HL-60 (cell line): ENCODE measurements around the gene TOR1A.
A peak's percentile ranks its signal among the peaks of the same experiment; 100 is the strongest.

Experiments used
- DNase-seq, 2 experiments: peaks; one replicate each; pipeline ENCODE4 v3.0.0-alpha.2; 2010 to 2020; ENCODE audit warnings: low read depth in 1 of 2, low spot score in 1 of 2
- H3K27ac ChIP-seq: fragments of 250-450 bp; sonication (Bioruptor Pico); replicated peaks from 2 replicates; pipeline ENCODE4 v1.5.1; 2020; ENCODE audit warnings: mild to moderate bottlenecking, moderate library complexity
- H3K27me3 ChIP-seq: fragments of 250-450 bp; sonication (Bioruptor Pico); 2 replicates; pipeline ENCODE4 v1.5.1; 2021; ENCODE audit warnings: mild to moderate bottlenecking, moderate library complexity; ENCODE audit not compliant: insufficient read depth, poor library complexity, severe bottlenecking
- H3K4me3 ChIP-seq: replicated peaks from 2 replicates; pipeline ENCODE4 v1.5.1; 2011; ENCODE audit warnings: mild to moderate bottlenecking, control low read depth, low read length; ENCODE audit not compliant: insufficient read depth
- CTCF ChIP-seq: IDR thresholded peaks from one replicate; pipeline ENCODE4 v1.5.1; 2011; ENCODE audit warnings: low read length, control low read depth, inconsistent platforms; ENCODE audit not compliant: insufficient read depth
- GABPA ChIP-seq: IDR thresholded peaks from 2 replicates; pipeline ENCODE4 v1.6.1; 2012; ENCODE audit warnings: low read depth
- POLR2AphosphoS5 ChIP-seq: IDR thresholded peaks from 2 replicates; pipeline ENCODE4 v1.6.1; 2012; ENCODE audit warnings: low read depth
- REST ChIP-seq: IDR thresholded peaks from 2 replicates; pipeline ENCODE4 v1.6.1; 2012; ENCODE audit warnings: low read depth; ENCODE audit not compliant: insufficient replicate concordance
- SPI1 ChIP-seq: IDR thresholded peaks from 2 replicates; pipeline ENCODE4 v1.6.1; 2012; ENCODE audit warnings: low read depth, mild to moderate bottlenecking, borderline replicate concordance

TOR1A gene

DNA sequence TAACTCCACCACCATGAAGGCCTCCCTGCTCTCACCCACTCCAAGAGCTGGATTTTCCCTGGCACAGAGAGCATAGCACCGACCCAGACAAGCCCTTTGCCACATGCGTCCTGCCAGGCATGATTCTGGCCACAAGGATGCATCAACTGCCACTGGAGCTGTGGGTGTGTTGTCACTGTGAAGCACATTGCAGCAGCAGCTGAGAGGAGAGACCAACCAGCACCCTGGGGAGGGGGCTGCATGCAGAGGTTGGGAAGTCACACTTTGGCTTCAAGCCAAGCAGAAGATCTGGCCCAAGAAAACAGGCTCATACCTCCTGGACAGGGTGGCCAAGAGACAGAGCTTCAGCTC, 48.5 kb downstream of the TOR1A start:
- DNase-seq, result peak in 1 of 2 experiments; percentile 36
- Histone ChIP-seq H3K27ac (no peak overlapping the region), H3K4me3 (no peak overlapping the region)

DNA sequence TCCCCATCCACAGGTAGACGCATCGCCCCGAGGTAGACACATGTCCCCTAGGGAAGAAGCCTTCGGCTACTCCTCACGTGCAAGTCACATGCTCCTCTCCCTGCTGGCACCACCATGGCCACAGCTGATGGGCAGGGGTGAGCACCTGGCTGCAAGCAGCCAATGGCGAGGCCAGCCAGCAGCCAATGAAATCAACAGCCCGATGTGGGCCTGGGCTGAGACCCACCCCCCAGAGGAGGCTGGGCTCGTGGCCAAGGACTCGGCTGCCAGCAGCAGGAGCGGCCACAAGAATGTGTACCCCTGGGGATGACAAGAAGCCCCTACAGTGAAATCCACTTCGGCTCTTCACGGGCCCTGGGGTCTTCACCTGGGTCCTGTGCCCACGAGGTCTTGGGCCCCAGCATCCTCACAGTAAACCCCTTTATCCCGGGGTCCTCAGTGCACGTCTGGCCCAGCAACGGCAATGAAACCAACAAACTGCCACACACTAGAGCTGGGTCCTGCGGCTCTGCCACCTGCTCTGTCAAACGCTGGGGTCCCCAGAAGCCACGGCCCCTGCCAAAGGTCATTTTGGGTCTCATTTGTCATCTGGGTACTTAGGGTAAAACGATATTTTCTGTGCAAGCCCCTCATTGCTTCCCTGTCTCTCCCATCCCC, 49.0 kb downstream of the TOR1A start:
- Histone ChIP-seq H3K27ac (no peak overlapping the region), H3K4me3 (no peak overlapping the region), H3K27me3 (no peaks in the 10 kb centered on the region)
- TF ChIP-seq REST, result no peak
- no peak for TF ChIP-seq POLR2AphosphoS5
- no peak for TF ChIP-seq CTCF
- no peak for TF ChIP-seq GABPA
- TF ChIP-seq SPI1, result no peak
- no peak for DNase-seq

More for the DNA sequence above, 48.5 kb downstream of the TOR1A start:
- H3K27me3 ChIP-seq, result no peaks in the 10 kb centered on the region
- TF ChIP-seq CTCF (no peak), GABPA (no peak), REST (no peak), SPI1 (no peak), POLR2AphosphoS5 (no peak)

DNA sequence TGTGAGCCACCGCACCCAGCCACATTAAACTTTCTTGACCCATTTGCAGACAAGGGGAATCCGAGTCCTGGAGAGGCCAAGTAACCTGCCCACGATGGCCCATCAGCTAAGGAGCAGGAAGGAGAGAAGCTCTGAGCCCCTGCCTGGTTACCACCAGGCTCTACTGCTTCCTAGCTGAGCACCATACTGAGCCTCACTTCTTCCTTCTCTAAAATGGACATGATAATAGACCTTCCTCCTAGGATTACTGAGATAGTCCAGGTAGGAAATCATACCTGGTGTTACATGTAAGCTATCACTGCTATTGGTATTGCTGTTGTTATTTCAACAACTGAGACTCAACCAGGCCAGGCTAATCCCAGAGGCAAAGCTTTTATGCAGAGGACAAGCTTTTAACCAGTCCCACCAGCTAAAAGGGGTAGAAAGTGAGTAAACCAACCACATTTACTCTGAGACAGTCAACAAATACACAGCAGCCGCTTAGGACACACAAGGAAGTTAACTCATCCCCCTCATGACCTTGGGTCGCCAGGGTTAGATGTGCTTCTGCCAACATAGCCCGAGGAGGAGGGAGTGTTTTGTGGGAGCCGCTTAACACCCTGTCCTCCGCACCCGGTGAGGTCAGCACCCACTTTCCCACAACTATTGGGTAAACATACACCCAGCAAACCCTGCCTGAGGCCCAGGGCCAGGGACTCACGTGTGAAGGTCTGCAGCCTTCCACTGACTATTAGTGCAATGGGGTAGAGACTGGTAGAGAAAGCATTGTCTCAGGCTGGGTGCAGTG, 50.5 kb downstream of the TOR1A start:
- H3K27me3 ChIP-seq, result no peaks in the 10 kb centered on the region
- peak; percentile 98 for DNase-seq
- TF ChIP-seq REST (no peak), POLR2AphosphoS5 (peak; percentile 95), CTCF (no peak), SPI1 (no peak)
- H3K27ac ChIP-seq, result peak overlapping the region; percentile 42
- no peak overlapping the region for H3K4me3 ChIP-seq
